HCT116 (cell line): ENCODE results near the gene MBTD1. TPM values are rescaled to one million over a fixed set of nuclear protein-coding genes. Genes with fewer than 3 reads are reported as not detected.
A peak's percentile ranks its signal among the peaks of the same experiment; 100 is the strongest.

Experiments used
- ATAC-seq: fragments of 200-7000 bp; cut with Tn5 transposase; 2 replicates; pipeline ENCODE4 v1.9.1; 2020; ENCODE audit warnings: mild to moderate bottlenecking, moderate library complexity
- BruUV-seq: library from RNA; stranded (reverse); fragments of 400-500 nt; replicated peaks from 2 replicates; lab custom pipeline; 2021; lab: Mats Ljungman, UMichigan
- CTCF ChIA-PET: fragments of 300-600 bp; sonication (Branson Sonifier 250); formaldehyde crosslinking; loops from one replicate; lab custom pipeline; 2021; ENCODE audit warnings: antibody characterized with exemption; lab: Charles Lee
- POLR2A ChIA-PET: fragments of 300-600, 350-600 bp; sonication (Branson Sonifier 250); formaldehyde crosslinking; loops from one replicate; lab custom pipeline; 2021; ENCODE audit warnings: antibody characterized with exemption; lab: Charles Lee
- RAD21 ChIA-PET, 2 experiments: fragments of 300-600 bp; sonication (Branson Sonifier 250); formaldehyde crosslinking; loops; one replicate each; lab custom pipeline; 2023; ENCODE audit warnings: low total read pairs in 2 of 2; ENCODE audit not compliant: uncharacterized antibody in 2 of 2, unreplicated experiment in 2 of 2, low non-redundant PET in 1 of 2; lab: Charles Lee
- DNase-seq: peaks from one replicate; pipeline ENCODE4 v3.0.0-alpha.2; 2010; ENCODE audit warnings: low read depth, low spot score
- H2AFZ ChIP-seq: fragments of 200-600 bp; shearing (Covaris generic), sonication (generic); 2 replicates; pipeline ENCODE4 v1.6.1; 2017; ENCODE audit warnings: low read depth, mixed run types, mixed read lengths, antibody characterized with exemption, low read length; ENCODE audit not compliant: poor library complexity, severe bottlenecking
- H3K27ac ChIP-seq: 2 replicates; pipeline ENCODE4 v1.5.1; 2012; ENCODE audit warnings: low read depth, low read length
- H3K27me3 ChIP-seq: fragments of 200-600 bp; sonication (generic); 2 replicates; pipeline ENCODE4 v1.6.1; 2016; ENCODE audit warnings: mixed run types, low read length, mixed read lengths; ENCODE audit not compliant: insufficient read depth
- H3K36me3 ChIP-seq, 2 experiments: fragments of 200-500 bp in 1 of 2; fragments of 200-600 bp in 1 of 2; sonication (Bioruptor generic) in 1 of 2; sonication (generic) in 1 of 2; 2 replicates each; pipeline versions ENCODE4 v1.5.1 to v1.6.1; 2014 to 2016; ENCODE audit warnings: low read length in 2 of 2, inconsistent platforms in 1 of 2, mixed read lengths in 1 of 2, mixed run types in 1 of 2; ENCODE audit not compliant: insufficient read depth in 2 of 2, control insufficient read depth in 1 of 2
- H3K4me1 ChIP-seq, 2 experiments: fragments of 200-600 bp in 1 of 2; sonication (generic) in 1 of 2; 2 replicates each; pipeline versions ENCODE4 v1.5.1 to v1.6.1; 2012 to 2017; ENCODE audit warnings: low read length in 2 of 2, inconsistent platforms in 1 of 2, mild to moderate bottlenecking in 1 of 2, mixed read lengths in 1 of 2, mixed run types in 1 of 2, moderate library complexity in 1 of 2; ENCODE audit not compliant: insufficient read depth in 2 of 2, control insufficient read depth in 1 of 2
- H3K4me2 ChIP-seq: fragments of 200-600 bp; sonication (generic); 2 replicates; pipeline ENCODE4 v1.6.1; 2017; ENCODE audit warnings: mixed run types, low read length, mixed read lengths
- H3K4me3 ChIP-seq, 2 experiments: fragments of 200-600 bp in 1 of 2; sonication (generic) in 1 of 2; replicated peaks in 1 of 2; 2 replicates each; pipeline ENCODE4 v1.5.1; 2011 to 2016; ENCODE audit warnings: low read length in 2 of 2, control low read depth in 1 of 2, low read depth in 1 of 2, mild to moderate bottlenecking in 1 of 2, mixed read lengths in 1 of 2, mixed run types in 1 of 2
- H3K79me2 ChIP-seq: fragments of 200-600 bp; sonication (generic); 2 replicates; pipeline ENCODE4 v1.6.1; 2017; ENCODE audit warnings: mild to moderate bottlenecking, mixed run types, low read length, moderate library complexity, mixed read lengths; ENCODE audit not compliant: insufficient read depth
- H3K9ac ChIP-seq: fragments of 200-600 bp; sonication (generic); 2 replicates; pipeline ENCODE4 v1.6.1; 2016; ENCODE audit warnings: low read length, mixed read lengths
- H3K9me2 ChIP-seq: fragments of 200-600 bp; sonication (generic), shearing (Covaris generic); 2 replicates; pipeline ENCODE4 v1.6.1; 2017; ENCODE audit warnings: mixed run types, mild to moderate bottlenecking, moderate library complexity; ENCODE audit not compliant: insufficient read depth
- H3K9me3 ChIP-seq, 2 experiments: fragments of 200-500 bp in 1 of 2; fragments of 200-600 bp in 1 of 2; sonication (Bioruptor generic) in 1 of 2; sonication (generic) in 1 of 2; 2 replicates each; pipeline ENCODE4 v1.6.1; 2014 to 2017; ENCODE audit warnings: low read length in 2 of 2, mixed read lengths in 2 of 2, inconsistent platforms in 1 of 2, low read depth in 1 of 2, mild to moderate bottlenecking in 1 of 2, mixed run types in 1 of 2, moderate library complexity in 1 of 2; ENCODE audit not compliant: control insufficient read depth in 1 of 2, insufficient read depth in 1 of 2
- H4K20me1 ChIP-seq: fragments of 200-600 bp; sonication (generic), shearing (Covaris generic); 2 replicates; pipeline ENCODE4 v1.6.1; 2017; ENCODE audit warnings: mixed run types, mild to moderate bottlenecking, moderate library complexity; ENCODE audit not compliant: insufficient read depth
- MAX ChIP-seq: IDR thresholded peaks from 2 replicates; pipeline ENCODE4 v1.6.1; 2012
- POLR2AphosphoS5 ChIP-seq: IDR thresholded peaks from 2 replicates; pipeline ENCODE4 v1.6.1; 2011; ENCODE audit warnings: mild to moderate bottlenecking, low read depth, low read length, moderate library complexity
- SIN3A ChIP-seq: IDR thresholded peaks from 2 replicates; pipeline ENCODE4 v1.6.1; 2012; ENCODE audit warnings: low read depth
- SP1 ChIP-seq: IDR thresholded peaks from 2 replicates; pipeline ENCODE4 v1.6.1; 2012; ENCODE audit warnings: low read depth
- SRF ChIP-seq: IDR thresholded peaks from 2 replicates; pipeline ENCODE4 v1.6.1; 2012; ENCODE audit warnings: low read depth
- YY1 ChIP-seq: IDR thresholded peaks from 2 replicates; pipeline ENCODE4 v1.6.1; 2011; ENCODE audit warnings: low read length, low read depth, moderate library complexity, mild to moderate bottlenecking; ENCODE audit not compliant: insufficient replicate concordance; ENCODE audit errors: extremely low read depth
- ZFX ChIP-seq: fragments of 450-650 bp; IDR thresholded peaks from 2 replicates; pipeline ENCODE4 v1.6.1; 2017
- intact Hi-C: fragments of 100-400 bp; cut with micrococcal nuclease; formaldehyde crosslinking; loops from 2 replicates; pipeline ENCODE4 v1.10.0; 2022
- total RNA-seq: library from RNA; stranded (reverse); gene quantifications from one replicate; pipeline ENCODE4 v1.2.1, GENCODE V29; 2021; ENCODE audit not compliant: unreplicated experiment

Gene MBTD1
- total RNA-seq, 1 experiment from 2014 or later, result 27.3 TPM

- Histone ChIP-seq H3K9ac (peak overlapping the region; percentile 90), H3K27me3 (no peaks in the 10 kb centered on the region), H3K4me1 (peaks cover 22 to 27% of the 10 kb centered on the region in 2 experiments), H3K9me2 (no peaks in the 10 kb centered on the region), H3K4me3 (peak overlapping the region; percentile 89 to 91), H3K36me3 (peaks cover 26 to 27% of the 10 kb centered on the region in 2 experiments; a peak in 3 of 4 replicates), H3K4me2 (peak overlapping the region; percentile 88), H4K20me1 (peaks cover 24% of the 10 kb centered on the region; the same call in 1 of the 2 replicates), H2AFZ (no peak overlapping the region), H3K79me2 (peaks cover 96% of the 10 kb centered on the region), H3K9me3 (no peaks in the 10 kb centered on the region), H3K27ac (peak overlapping the region; percentile 97)
- CTCF ChIA-PET, result no interaction called here
- BruUV-seq, result TSS peak; percentile 29
- DNase-seq (no peak), ATAC-seq (no peak)
- TF ChIP-seq SP1 (no peak), YY1 (no peak), ZFX (no peak), SRF (no peak), SIN3A (peak; percentile 77), MAX (peak; percentile 96), POLR2AphosphoS5 (no peak)
- intact Hi-C loops, result no loop called here
- POLR2A ChIA-PET, result no interaction called here
- RAD21 ChIA-PET, result no interaction called here
Observed at GRCh38 chr17:51258756-51259563, 889 bp downstream of the MBTD1 start.
